GM06990 (cell line): ENCODE data around the gene IL10.

ENCODE experiments used
- DNase-seq: peaks from one replicate; pipeline ENCODE4 v3.0.0-alpha.2; 2011; ENCODE audit not compliant: insufficient read length; ENCODE audit errors: extremely low read depth
- H3K27me3 ChIP-seq: replicated peaks from 2 replicates; pipeline ENCODE4 v1.6.0; 2011; ENCODE audit warnings: low read length; ENCODE audit not compliant: control insufficient read depth, insufficient read depth
- H3K36me3 ChIP-seq: 2 replicates; pipeline ENCODE4 v1.5.1; 2011; ENCODE audit warnings: low read length; ENCODE audit not compliant: control insufficient read depth, insufficient read depth
- H3K4me3 ChIP-seq: replicated peaks from 2 replicates; pipeline ENCODE4 v1.5.1; 2011; ENCODE audit warnings: low read depth, mild to moderate bottlenecking, control low read depth, low read length
- TF ChIP-seq, protein P1 (sequence below): IDR thresholded peaks from 2 replicates; pipeline ENCODE4 v1.5.1; 2011; ENCODE audit warnings: low read length, control low read depth, mild to moderate bottlenecking, inconsistent platforms; ENCODE audit not compliant: insufficient read depth, poor library complexity, severe bottlenecking

Gene IL10

DNA sequence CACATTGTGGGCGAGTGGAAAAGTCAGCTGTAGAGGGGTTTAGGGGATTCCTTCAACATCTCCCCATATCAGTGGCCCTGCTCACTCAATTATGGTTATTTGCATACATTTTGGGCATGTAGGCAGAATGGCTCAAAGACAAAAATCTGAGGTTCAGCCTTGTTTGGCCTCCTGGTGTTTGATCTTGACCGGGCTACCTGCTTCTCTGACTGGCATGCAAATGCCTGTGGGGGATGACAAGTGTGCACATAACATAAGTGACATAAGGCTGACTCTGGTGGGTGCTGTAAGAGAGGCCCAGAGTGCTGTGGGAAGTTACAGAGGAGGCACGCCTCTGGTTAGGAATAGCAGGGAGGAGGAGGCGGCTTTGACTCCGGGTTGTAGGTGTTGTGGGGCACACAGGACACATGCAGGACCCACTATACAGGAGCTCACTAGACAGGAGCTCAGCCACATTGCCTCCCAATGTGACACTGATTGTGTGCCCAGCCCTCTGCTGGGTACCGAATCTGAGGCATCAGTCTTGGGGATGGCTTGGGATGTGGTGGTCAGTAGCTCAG lies 31.1 kb downstream of the IL10 start:
- no peak overlapping the region for H3K4me3 ChIP-seq
- H3K27me3 ChIP-seq = no peaks in the 10 kb centered on the region
- no peak for DNase-seq
- TF ChIP-seq, protein P1, sequence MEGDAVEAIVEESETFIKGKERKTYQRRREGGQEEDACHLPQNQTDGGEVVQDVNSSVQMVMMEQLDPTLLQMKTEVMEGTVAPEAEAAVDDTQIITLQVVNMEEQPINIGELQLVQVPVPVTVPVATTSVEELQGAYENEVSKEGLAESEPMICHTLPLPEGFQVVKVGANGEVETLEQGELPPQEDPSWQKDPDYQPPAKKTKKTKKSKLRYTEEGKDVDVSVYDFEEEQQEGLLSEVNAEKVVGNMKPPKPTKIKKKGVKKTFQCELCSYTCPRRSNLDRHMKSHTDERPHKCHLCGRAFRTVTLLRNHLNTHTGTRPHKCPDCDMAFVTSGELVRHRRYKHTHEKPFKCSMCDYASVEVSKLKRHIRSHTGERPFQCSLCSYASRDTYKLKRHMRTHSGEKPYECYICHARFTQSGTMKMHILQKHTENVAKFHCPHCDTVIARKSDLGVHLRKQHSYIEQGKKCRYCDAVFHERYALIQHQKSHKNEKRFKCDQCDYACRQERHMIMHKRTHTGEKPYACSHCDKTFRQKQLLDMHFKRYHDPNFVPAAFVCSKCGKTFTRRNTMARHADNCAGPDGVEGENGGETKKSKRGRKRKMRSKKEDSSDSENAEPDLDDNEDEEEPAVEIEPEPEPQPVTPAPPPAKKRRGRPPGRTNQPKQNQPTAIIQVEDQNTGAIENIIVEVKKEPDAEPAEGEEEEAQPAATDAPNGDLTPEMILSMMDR = peak; percentile 4
- no peaks in the 10 kb centered on the region; the same call in 1 of the 2 replicates for H3K36me3 ChIP-seq

DNA sequence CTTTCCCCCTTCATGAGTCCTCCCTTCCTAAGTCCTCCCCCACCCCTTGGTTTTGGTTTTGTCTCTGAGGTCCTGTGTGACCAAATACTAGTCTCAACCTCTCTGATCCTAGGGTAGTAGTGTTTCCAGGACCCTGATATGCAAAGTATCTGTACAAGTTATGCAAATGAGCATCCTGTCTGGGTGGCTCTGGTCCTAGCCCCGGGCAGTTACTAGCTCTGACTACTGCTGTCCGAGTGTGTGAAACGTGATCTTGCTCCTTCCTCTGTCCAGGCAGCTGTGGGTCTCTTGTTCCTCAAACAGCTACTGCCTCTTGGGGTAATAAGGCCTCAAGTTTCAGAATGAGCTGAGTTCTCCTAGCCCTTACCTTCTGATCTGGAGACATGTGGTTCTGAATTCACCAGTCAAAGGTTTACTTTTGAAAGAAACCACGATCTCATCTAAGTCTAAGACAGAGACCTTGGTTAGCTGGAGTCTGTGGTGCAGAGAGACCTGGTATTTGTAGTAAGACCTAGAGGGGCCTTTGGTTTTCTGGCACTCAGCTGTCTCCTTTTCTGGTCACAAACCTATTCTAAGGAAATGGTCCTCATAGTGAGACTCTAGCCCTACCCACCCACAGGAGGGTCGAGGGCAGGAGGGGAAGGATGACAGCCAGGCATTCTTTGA lies 32.8 kb downstream of the IL10 start:
- no peak overlapping the region for H3K4me3 ChIP-seq
- H3K36me3 ChIP-seq = peaks cover 11% of the 10 kb centered on the region
- no peaks in the 10 kb centered on the region for H3K27me3 ChIP-seq
- TF ChIP-seq, protein P1 = no peak
- peak; percentile 88 for DNase-seq

DNA sequence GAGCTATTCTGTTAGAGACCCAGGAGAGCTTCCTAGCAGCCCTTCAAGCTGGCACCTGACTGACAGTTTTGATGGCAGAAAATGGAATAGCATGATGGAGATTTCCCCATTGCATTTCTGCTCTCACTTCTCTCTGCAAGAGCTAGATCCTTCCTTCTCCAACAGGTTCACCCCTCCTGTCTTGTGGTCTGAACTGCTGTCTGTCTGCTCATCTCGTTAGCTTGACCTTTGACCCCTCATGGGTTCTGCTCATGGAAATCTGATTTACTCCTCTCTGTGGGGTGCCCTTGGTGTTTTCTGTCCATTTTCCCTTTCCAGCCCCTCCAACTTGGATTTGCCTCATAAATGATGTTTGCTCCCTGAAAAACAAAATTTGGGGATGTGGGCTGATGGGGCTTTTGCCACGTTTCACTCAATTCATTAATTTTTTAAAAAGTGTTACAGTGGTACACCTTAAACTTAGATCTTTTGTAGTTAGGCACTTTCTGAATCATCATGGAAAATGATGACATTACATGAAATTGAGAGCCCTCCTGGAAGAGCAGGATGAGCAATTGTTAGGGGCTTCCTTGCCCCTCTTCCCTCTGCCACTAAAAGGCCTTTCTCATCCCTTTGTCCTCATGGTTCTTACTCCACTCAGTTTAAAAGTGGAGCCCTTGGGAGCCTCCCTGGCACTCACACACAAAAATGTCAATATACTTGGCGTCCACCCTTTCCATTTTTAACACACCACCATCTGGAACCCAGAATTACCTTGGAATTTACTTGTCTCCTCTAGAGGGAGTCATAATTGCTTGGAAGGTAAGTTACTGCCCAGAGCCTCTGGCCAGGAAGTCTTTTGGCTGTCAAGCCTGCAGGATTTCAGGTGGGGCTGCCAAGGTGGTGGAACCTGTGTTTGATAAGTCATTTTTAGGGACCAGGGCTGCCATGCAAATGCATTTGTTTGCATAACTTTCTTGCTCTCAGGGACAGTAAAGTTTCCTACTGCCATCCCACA lies 33.6 kb downstream of the IL10 start:
- DNase-seq = no peak

DNA sequence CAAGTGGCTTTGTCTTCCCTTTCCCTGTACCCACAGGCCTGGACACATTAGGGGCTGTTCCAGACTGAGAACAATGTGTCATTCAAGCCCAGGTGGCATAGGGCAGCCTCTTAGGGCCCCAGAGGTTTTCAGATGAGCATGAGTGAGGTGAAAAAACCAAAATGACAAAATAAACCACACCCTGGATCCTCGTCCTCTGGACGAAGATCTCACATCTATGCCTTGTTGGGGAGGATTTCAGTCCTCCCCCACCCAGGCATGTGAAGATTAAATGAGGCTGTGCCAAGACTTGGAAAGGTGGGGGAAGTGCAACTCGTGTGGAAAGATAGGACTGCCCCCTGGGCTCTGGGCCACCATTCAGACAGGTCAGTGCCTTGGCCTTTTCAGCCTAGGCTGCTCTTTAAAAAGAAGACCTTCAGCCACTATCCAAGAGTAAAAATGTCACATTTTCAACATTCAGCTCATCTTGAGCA lies 34.5 kb downstream of the IL10 start:
- H3K36me3 ChIP-seq = peaks cover 16% of the 10 kb centered on the region
- TF ChIP-seq, protein P1 = no peak
- DNase-seq = no peak
- no peaks in the 10 kb centered on the region for H3K27me3 ChIP-seq
- no peak overlapping the region for H3K4me3 ChIP-seq

More for the DNA sequence above, 33.6 kb downstream of the IL10 start:
- Histone ChIP-seq H3K36me3 (peaks cover 12% of the 10 kb centered on the region), H3K27me3 (no peaks in the 10 kb centered on the region), H3K4me3 (no peak overlapping the region)
- TF ChIP-seq, protein P1 = peak; percentile 26

DNA sequence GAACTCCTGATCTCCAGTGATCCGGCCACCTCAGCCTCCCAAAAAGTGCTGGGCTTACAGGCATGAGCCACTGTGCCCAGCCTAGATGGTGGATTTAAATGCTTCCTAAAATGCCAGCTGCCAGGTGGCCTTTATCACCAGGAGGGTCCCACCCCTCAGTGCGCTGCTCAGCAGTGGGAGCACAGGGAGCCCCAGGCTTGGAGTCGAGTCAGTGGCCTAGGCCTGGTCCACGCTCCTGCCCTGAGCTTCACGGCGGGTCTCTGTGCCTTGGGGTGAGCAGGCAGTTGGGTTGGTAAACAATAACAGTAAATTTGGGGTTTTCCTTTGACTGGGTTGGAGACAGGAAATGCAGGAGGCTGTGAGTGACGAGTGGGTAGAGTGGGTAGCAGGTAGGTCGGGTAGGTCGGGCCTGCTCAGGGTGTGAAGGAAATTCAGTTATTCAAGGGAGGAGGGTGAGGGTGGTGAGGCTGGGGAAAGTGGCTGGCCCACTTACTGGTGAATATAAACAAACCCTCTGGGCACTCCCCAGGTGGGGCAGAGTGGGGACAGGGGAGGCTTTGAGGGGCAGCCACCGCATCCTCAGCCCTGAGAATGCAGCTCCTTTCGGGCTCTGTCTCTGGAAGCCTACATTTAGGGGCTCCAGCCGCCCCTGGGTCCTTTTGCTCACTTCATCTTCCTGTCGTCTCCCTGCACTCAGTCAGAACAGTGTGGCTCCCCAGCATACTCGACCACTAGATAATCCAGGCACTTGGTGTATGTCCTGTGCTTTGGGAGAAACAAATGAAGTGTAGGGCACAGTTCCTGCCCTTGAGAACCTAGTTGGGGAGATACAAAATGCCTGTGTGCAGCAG lies 35.2 kb downstream of the IL10 start:
- Histone ChIP-seq H3K27me3 (no peaks in the 10 kb centered on the region), H3K4me3 (no peak overlapping the region), H3K36me3 (peaks cover 20% of the 10 kb centered on the region)
- TF ChIP-seq, protein P1 = no peak
- DNase-seq = no peak
